Iris pigment epithelial cell (primary cell): Measurements from ENCODE around the gene CCNO.

Source experiments
- DNase-seq: peaks from one replicate; pipeline ENCODE4 v3.0.0-alpha.2; 2011; ENCODE audit warnings: low read depth

CCNO gene

GRCh38 chr5:55222985-55223811 is 10.2 kb downstream of the CCNO start:
- DNase-seq: no peak

- no peak for DNase-seq
Measured at GRCh38 chr5:55222092-55222984, 11.1 kb downstream of the CCNO start.

- no peak for DNase-seq
Measured at GRCh38 chr5:55220433-55221185, 12.8 kb downstream of the CCNO start.

DNA sequence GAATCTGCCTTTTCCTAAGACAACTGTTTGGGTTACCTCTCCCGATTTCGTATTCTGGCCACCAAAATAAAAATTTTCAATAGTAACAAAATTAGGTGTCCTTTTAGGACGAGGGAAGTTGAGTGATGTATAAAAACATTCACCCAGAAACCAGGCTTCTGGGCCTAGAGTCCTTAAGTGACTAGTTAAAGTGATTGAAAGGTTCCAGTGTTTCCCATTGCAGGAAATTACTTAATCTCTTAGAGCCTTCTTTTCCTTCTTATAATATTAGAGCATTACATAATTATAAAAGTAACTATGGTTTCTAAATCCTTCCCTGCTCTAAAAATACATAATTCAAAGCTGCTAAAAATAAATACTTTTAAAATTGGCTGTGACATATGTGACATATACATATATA is 13.6 kb downstream of the CCNO start:
- DNase-seq: no peak

- DNase-seq: no peak
Measured at GRCh38 chr5:55218967-55219366, 14.4 kb downstream of the CCNO start.

DNA sequence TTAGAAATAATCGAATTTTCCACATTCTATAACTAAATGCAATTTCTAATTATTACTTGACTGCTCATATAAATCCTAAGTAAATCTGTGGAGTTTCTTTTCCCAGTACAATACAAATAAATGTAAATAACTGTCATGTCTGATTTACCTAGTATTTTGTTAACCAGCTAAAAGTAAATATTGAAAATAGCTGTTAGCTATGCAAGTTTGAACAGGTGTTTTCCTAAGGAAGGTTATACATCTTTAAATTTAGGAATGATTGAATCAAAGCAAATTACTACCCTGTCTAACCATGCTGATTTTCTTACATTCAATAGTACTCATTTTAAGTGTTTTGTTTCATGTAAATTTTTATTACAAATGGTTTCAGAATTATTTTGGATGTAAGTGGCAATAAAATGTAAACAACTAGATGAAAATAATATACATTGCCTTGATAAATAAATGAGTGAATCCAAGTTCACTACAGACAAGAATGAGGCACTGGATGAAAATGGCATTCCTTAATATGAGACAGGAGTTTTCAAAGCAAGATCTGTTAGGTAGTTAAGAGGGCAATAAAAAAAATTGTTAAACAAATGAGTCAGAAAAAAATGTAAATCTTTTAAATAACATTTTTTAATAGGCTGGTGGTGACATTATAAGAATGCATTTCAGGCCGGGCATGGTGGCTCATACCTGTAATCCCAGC is 22.1 kb downstream of the CCNO start:
- no peak for DNase-seq

DNA sequence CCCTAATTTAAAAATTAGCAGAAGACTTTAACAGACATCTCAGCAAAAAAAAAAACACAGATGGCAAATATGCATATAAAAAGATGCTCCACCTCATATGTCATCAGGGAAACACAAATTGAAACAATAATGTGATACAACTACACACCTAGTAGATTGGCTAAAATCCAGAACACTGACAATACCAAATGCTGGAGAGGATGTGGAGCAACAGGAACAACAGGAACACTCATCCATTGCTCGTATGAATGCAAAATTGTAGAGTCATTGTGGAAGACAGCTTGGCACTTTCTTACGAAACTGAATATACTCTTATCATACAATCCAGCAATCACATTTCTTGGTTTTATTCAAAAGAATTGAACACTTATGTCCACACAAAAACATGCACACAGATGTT is 28.4 kb downstream of the CCNO start:
- DNase-seq: no peak

GRCh38 chr5:55191165-55191564 is 42.2 kb downstream of the CCNO start:
- peak; percentile 36 for DNase-seq

GRCh38 chr5:55188656-55189540 is 44.5 kb downstream of the CCNO start:
- DNase-seq: no peak

DNA sequence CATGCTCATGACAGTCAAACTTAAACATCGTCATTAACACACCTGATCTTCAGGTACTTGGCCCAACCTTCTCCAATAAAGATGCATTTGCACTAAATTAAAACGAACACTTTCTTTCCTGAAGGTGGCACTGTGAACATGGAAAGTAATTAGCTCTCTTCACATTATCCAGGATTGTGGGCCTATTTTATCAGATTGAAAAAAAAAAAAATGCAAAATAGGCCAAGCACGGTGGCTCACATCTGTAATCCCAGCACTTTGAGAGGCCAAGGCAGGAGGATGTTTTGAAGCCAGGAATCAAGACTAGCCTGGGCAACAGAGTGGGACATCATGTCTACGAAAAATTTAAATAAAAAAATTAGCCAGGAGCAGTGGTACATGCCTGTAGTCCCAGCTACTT is 46.0 kb downstream of the CCNO start:
- DNase-seq: peak; percentile 16
